Thymus (tissue), 11 donors: ENCODE data around the gene UTP18. TPM values are rescaled to one million over a fixed set of nuclear protein-coding genes. Genes with fewer than 3 reads are reported as not detected.
"Not testable (repeated sequence)": the region's sequence is repeated elsewhere in the genome, so short reads cannot be mapped to it uniquely, and the experiment has no call there.

ENCODE experiments used
- DNase-seq, 9 donors: peaks; one replicate each; pipeline ENCODE4 v3.0.0-alpha.2; 2013; ENCODE audit warnings: low spot score in 9 of 9, low read depth in 6 of 9, missing footprints in 1 of 9
- H3K27ac ChIP-seq, 2 donors: one replicate each; pipeline ENCODE4 v1.5.1; 2013; ENCODE audit warnings: control low read depth in 1 of 2, low read depth in 1 of 2, low read length in 1 of 2, mild to moderate bottlenecking in 1 of 2, moderate library complexity in 1 of 2
- H3K27me3 ChIP-seq, 2 donors: one replicate each; pipeline ENCODE4 v1.5.1; 2013; ENCODE audit warnings: low read length in 1 of 2; ENCODE audit not compliant: control insufficient read depth in 2 of 2, insufficient read depth in 1 of 2
- H3K36me3 ChIP-seq, 2 donors: one replicate each; pipeline ENCODE4 v1.5.1; 2013; ENCODE audit warnings: low read length in 1 of 2, mild to moderate bottlenecking in 1 of 2, moderate library complexity in 1 of 2; ENCODE audit not compliant: control insufficient read depth in 2 of 2, insufficient read depth in 2 of 2
- H3K4me1 ChIP-seq, 2 donors: one replicate each; pipeline ENCODE4 v1.5.1; 2013; ENCODE audit warnings: low read length in 2 of 2; ENCODE audit not compliant: control insufficient read depth in 2 of 2, insufficient read depth in 2 of 2
- H3K4me3 ChIP-seq, 2 donors: one replicate each; pipeline ENCODE4 v1.5.1; 2013; ENCODE audit warnings: low read length in 2 of 2, control low read depth in 1 of 2, mild to moderate bottlenecking in 1 of 2
- H3K9me3 ChIP-seq, 2 donors: one replicate each; pipeline ENCODE4 v1.5.1; 2013; ENCODE audit warnings: low read length in 1 of 2, mild to moderate bottlenecking in 1 of 2; ENCODE audit not compliant: control insufficient read depth in 2 of 2, insufficient read depth in 1 of 2
- WGBS: extraction: QIAGEN DNeasy Blood & Tissue Kit; methylation state at CpG from one replicate; pipeline ENCODE4 v1.1.7; 2013; 5-methylcytosine and 5-hydroxymethylcytosine counted together
- polyA plus RNA-seq: library from polyadenylated mRNA; stranded (reverse); fragments of 200-250 nt; gene quantifications from one replicate; pipeline ENCODE4 v1.2.3, GENCODE V29; 2013
- total RNA-seq: library from RNA; stranded (reverse); fragments of 120-200 nt; gene quantifications from one replicate; pipeline ENCODE4 v1.2.4, GENCODE V29; 2013
- donor health status: healthy.

UTP18 gene
- total and polyA plus RNA-seq, 2 donors: 37.8 to 56.2 TPM

- Histone ChIP-seq H3K9me3 (no peaks in the 10 kb centered on the region), H3K27ac (no peak overlapping the region), H3K27me3 (no peaks in the 10 kb centered on the region), H3K4me1 (no peaks in the 10 kb centered on the region), H3K4me3 (no peak overlapping the region), H3K36me3 (peaks cover 7 to 11% of the 10 kb centered on the region in 2 donors)
- WGBS: 86% methylated on average over 10 of the region's 10 CpGs
- DNase-seq: peak in 6 of 9 donors; percentile 6 to 48 (median 8)
Observed at GRCh38 chr17:51298508-51299371, 38.4 kb downstream of the UTP18 start.

- Histone ChIP-seq H3K9me3 (no peaks in the 10 kb centered on the region), H3K27ac (no peak overlapping the region), H3K27me3 (no peaks in the 10 kb centered on the region), H3K4me1 (no peaks in the 10 kb centered on the region), H3K36me3 (peaks cover 7 to 9% of the 10 kb centered on the region in 2 donors), H3K4me3 (no peak overlapping the region)
- no peak for DNase-seq
- 97% methylated on average over 4 of the region's 4 CpGs for WGBS
Observed at GRCh38 chr17:51299859-51300258, 39.5 kb downstream of the UTP18 start.

GRCh38 chr17:51305182-51305581 lies 44.8 kb downstream of the UTP18 start:
- Histone ChIP-seq H3K9me3 (peaks cover 0 to 5% of the 10 kb centered on the region in 2 donors), H3K36me3 (no peaks in the 10 kb centered on the region), H3K4me3 (no peak overlapping the region), H3K27ac (no peak overlapping the region), H3K27me3 (no peaks in the 10 kb centered on the region), H3K4me1 (no peaks in the 10 kb centered on the region)
- WGBS: 96% methylated on average over 9 of the region's 9 CpGs
- no peak for DNase-seq

- WGBS: 98% methylated on average over 1 of the region's 1 CpG
- not testable (repeated sequence) for H3K27me3 ChIP-seq, H3K27ac ChIP-seq, H3K36me3 ChIP-seq, H3K4me1 ChIP-seq, H3K4me3 ChIP-seq, H3K9me3 ChIP-seq, DNase-seq
Observed at GRCh38 chr17:51312003-51312402, 51.7 kb downstream of the UTP18 start.

GRCh38 chr17:51319186-51319585 lies 58.8 kb downstream of the UTP18 start:
- H3K4me3 ChIP-seq: no peak overlapping the region
- no peaks in the 10 kb centered on the region for H3K27me3 ChIP-seq
- H3K36me3 ChIP-seq: no peaks in the 10 kb centered on the region
- no peaks in the 10 kb centered on the region for H3K9me3 ChIP-seq
- no peak for DNase-seq
- no peak overlapping the region for H3K27ac ChIP-seq
- 90% methylated on average over 1 of the region's 1 CpG for WGBS
- no peaks in the 10 kb centered on the region for H3K4me1 ChIP-seq

- H3K27ac ChIP-seq: no peak overlapping the region
- peak in 5 of 9 donors; percentile 5 to 34 (median 7) for DNase-seq
- no peaks in the 10 kb centered on the region for H3K9me3 ChIP-seq
- no peaks in the 10 kb centered on the region for H3K36me3 ChIP-seq
- no peaks in the 10 kb centered on the region for H3K27me3 ChIP-seq
- no peak overlapping the region for H3K4me3 ChIP-seq
- WGBS: 42% methylated on average over 3 of the region's 3 CpGs
- no peaks in the 10 kb centered on the region for H3K4me1 ChIP-seq
Observed at GRCh38 chr17:51322390-51323029, 62.2 kb downstream of the UTP18 start.

GRCh38 chr17:51325471-51325870 lies 65.1 kb downstream of the UTP18 start:
- no peak for DNase-seq
- H3K27ac ChIP-seq: no peak overlapping the region
- H3K9me3 ChIP-seq: no peaks in the 10 kb centered on the region
- no peaks in the 10 kb centered on the region for H3K4me1 ChIP-seq
- WGBS: 96% methylated on average over 7 of the region's 7 CpGs
- no peaks in the 10 kb centered on the region for H3K36me3 ChIP-seq
- no peak overlapping the region for H3K4me3 ChIP-seq
- no peaks in the 10 kb centered on the region for H3K27me3 ChIP-seq

- not testable (repeated sequence) for DNase-seq, H3K27ac ChIP-seq, H3K4me1 ChIP-seq, H3K27me3 ChIP-seq, H3K4me3 ChIP-seq, H3K36me3 ChIP-seq, H3K9me3 ChIP-seq
- WGBS: 76% methylated on average over 7 of the region's 7 CpGs
Observed at GRCh38 chr17:51330861-51331503, 70.6 kb downstream of the UTP18 start.

- Histone ChIP-seq H3K27ac (no peak overlapping the region), H3K9me3 (no peaks in the 10 kb centered on the region), H3K27me3 (peaks cover 0 to 2% of the 10 kb centered on the region in 2 donors), H3K4me1 (no peaks in the 10 kb centered on the region), H3K36me3 (no peaks in the 10 kb centered on the region), H3K4me3 (no peak overlapping the region)
- DNase-seq: no peak
- WGBS: 95% methylated on average over 3 of the region's 3 CpGs
Observed at GRCh38 chr17:51335006-51335590, 74.8 kb downstream of the UTP18 start.
